ENCODE results near the gene AMER1.

AMER1 gene

DNA sequence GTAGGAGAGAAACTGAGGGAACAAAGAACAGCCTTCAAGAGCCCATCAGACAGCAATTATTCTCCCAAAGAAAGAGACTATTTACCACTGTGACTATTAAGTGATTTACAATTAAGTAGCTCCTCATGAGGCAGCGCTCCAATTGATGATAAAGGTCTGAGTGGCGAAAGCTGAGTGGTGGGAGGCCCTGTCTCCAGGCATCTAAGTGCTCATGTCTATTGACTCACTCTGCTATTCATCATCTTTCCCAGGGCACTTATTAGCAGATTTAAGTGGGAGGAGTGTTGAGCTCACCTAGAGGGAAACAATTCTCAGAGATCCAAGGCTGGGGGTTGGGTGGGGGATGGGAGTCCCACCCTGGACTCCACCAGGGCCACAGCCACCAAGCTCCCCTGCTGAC is 23.3 kb downstream of the AMER1 start:
- DNase-seq: no peak

GRCh38 chrX:64176876-64177275 is 28.6 kb downstream of the AMER1 start:
- DNase-seq: no peak

GRCh38 chrX:64169988-64170387 is 35.5 kb downstream of the AMER1 start:
- DNase-seq: no peak

DNA sequence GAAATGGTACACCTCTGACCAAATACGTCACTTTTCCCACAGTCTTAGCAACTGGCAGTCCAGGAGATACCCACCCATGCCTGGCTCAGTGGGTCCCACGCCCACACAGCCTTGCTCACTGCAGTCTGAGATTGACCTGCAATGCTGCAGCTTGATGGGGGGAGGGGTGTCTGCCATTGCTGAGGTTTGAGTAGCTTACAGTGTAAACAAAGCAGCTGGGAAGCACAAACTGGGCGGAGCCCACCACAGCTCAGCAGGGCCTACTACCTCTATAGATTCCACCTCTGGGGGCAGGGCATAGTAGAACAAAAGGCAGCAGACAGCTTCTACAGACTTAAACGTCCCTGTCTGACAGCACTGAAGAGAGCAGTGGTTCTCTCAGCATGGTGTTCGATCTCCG is 52.7 kb downstream of the AMER1 start:
- DNase-seq: no peak

DNA sequence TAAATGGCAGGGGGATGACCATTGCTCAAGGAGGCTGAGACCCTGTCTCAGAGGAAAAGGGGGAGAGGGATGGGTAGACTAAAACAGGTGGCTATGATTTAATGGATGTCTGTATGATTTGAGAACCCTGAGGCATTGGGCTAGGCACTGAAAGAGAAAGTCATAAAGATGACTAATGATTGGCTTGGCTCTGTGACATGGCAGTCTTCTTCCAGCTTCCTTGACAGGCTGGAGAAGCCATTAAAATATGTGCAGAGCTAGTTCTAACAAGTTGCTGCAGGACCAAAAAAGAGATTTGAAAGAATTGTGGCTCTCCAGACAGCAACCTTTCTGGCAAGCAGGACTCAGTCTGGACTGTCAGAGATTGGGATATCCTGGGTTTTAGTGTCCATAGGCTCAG is 53.6 kb downstream of the AMER1 start:
- DNase-seq: no peak

- DNase-seq: no peak
Observed at GRCh38 chrX:64150775-64151174, 54.7 kb downstream of the AMER1 start.
